SU-DHL-6 (cell line): ENCODE measurements around the gene SSC5D.

Experiments
- H2AFZ ChIP-seq: fragments of 200-600 bp; sonication (generic); 2 replicates; pipeline ENCODE4 v1.6.1; 2014; ENCODE audit warnings: low read depth, mild to moderate bottlenecking, moderate library complexity, mixed read lengths, antibody characterized with exemption, low read length; ENCODE audit not compliant: severe bottlenecking
- H3F3A ChIP-seq: fragments of 200-600 bp; shearing (Covaris generic); 2 replicates; pipeline ENCODE4 v1.6.0; 2016; ENCODE audit warnings: antibody characterized with exemption, mild to moderate bottlenecking; ENCODE audit not compliant: insufficient read depth
- H3K27ac ChIP-seq: fragments of 200-600 bp; sonication (generic); 2 replicates; pipeline ENCODE4 v1.5.1; 2016; ENCODE audit warnings: low read depth, mild to moderate bottlenecking, low read length, moderate library complexity, mixed read lengths
- H3K27me3 ChIP-seq: fragments of 200-600 bp; sonication (generic), shearing (Covaris generic); 2 replicates; pipeline ENCODE4 v1.6.0; 2014; ENCODE audit warnings: mild to moderate bottlenecking, low read length
- H3K36me3 ChIP-seq: fragments of 200-600 bp; sonication (generic); 2 replicates; pipeline ENCODE4 v1.6.1; 2014; ENCODE audit warnings: mild to moderate bottlenecking, low read length, mixed read lengths
- H3K4me2 ChIP-seq: fragments of 300-600, 200-600 bp; shearing (Covaris generic), sonication (generic); 2 replicates; pipeline ENCODE4 v1.6.0; 2014; ENCODE audit warnings: low read length, low read depth, mild to moderate bottlenecking; ENCODE audit not compliant: poor library complexity, severe bottlenecking
- H3K4me3 ChIP-seq: fragments of 200-600 bp; sonication (generic); 2 replicates; pipeline ENCODE4 v1.5.1; 2014; ENCODE audit warnings: antibody characterized with exemption, low read length, mild to moderate bottlenecking, mixed read lengths; ENCODE audit not compliant: insufficient read depth, poor library complexity, severe bottlenecking
- H3K79me2 ChIP-seq: fragments of 200-600 bp; sonication (generic); 2 replicates; pipeline ENCODE4 v1.6.1; 2014; ENCODE audit warnings: mild to moderate bottlenecking, low read length, moderate library complexity; ENCODE audit not compliant: insufficient read depth
- H3K9ac ChIP-seq: fragments of 200-600 bp; sonication (generic); 2 replicates; pipeline ENCODE4 v1.7.0; 2014; ENCODE audit warnings: mild to moderate bottlenecking, low read length
- H3K9me2 ChIP-seq: fragments of 200-600 bp; sonication (generic); replicated peaks from 2 replicates; pipeline ENCODE4 v1.6.1; 2014; ENCODE audit warnings: low read length; ENCODE audit not compliant: insufficient read depth
- H3K9me3 ChIP-seq: fragments of 200-600 bp; sonication (generic); 2 replicates; pipeline ENCODE4 v1.6.1; 2014; ENCODE audit warnings: low read length, mixed read lengths; ENCODE audit not compliant: insufficient read depth
- H4K20me1 ChIP-seq: fragments of 200-600 bp; sonication (generic); 2 replicates; pipeline ENCODE4 v1.6.1; 2014; ENCODE audit warnings: low read depth, mild to moderate bottlenecking, antibody characterized with exemption, low read length, moderate library complexity, mixed read lengths
- EZH2phosphoT487 ChIP-seq: fragments of 200-600 bp; sonication (generic), shearing (Covaris generic); conservative IDR thresholded peaks from 2 replicates; pipeline ENCODE4 v1.6.1; 2018; ENCODE audit warnings: mild to moderate bottlenecking, antibody characterized with exemption, low read length, moderate library complexity, mixed read lengths
- TF ChIP-seq, protein P1 (sequence below): fragments of 200-600 bp; sonication (generic); IDR thresholded peaks from one replicate; pipeline ENCODE4 v1.5.1; 2017; ENCODE audit warnings: antibody characterized with exemption, mild to moderate bottlenecking, low read length, moderate library complexity; ENCODE audit not compliant: insufficient read depth, poor library complexity, severe bottlenecking

Gene SSC5D

DNA sequence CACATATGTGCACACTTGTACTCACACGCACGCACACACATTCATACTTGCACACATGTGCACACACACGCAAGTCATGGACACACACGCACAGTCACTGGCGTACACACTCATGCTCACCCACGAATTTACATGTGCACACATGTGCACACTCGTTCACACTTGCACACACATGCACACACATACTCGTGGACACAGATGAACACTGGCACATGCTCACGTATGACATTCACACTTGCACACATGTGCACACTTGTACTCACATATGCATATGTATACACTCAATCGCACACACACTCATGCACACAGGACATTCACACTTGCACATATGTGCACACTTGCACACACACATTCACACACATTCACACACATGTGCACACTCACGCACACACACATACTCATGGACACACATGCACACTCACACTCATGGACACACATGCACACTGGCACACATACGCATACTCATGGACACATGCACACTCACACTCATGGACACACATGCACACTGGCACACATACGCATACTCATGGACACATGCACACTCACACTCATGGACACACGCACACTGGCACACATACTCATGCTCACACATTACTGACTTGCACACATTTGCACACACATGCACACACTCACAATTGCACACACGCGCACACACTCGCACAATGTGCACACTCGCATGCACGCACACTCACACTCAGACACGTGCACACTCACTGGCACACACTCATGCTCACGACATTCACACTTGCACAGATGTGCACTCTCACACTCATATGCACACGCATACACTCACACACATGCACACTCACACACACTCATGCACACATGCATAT is 39.2 kb downstream of the SSC5D start:
- Histone ChIP-seq H2AFZ (no peak overlapping the region), H3K9me2 (no peaks in the 10 kb centered on the region), H3K9ac (no peak overlapping the region), H3K27ac (no peak overlapping the region), H3K4me3 (no peak overlapping the region), H3K36me3 (no peaks in the 10 kb centered on the region), H3K79me2 (no peaks in the 10 kb centered on the region), H3K4me2 (no peak overlapping the region), H3K27me3 (no peaks in the 10 kb centered on the region), H3F3A (no peaks in the 10 kb centered on the region), H3K9me3 (no peaks in the 10 kb centered on the region), H4K20me1 (no peaks in the 10 kb centered on the region)
- TF ChIP-seq, protein P1, sequence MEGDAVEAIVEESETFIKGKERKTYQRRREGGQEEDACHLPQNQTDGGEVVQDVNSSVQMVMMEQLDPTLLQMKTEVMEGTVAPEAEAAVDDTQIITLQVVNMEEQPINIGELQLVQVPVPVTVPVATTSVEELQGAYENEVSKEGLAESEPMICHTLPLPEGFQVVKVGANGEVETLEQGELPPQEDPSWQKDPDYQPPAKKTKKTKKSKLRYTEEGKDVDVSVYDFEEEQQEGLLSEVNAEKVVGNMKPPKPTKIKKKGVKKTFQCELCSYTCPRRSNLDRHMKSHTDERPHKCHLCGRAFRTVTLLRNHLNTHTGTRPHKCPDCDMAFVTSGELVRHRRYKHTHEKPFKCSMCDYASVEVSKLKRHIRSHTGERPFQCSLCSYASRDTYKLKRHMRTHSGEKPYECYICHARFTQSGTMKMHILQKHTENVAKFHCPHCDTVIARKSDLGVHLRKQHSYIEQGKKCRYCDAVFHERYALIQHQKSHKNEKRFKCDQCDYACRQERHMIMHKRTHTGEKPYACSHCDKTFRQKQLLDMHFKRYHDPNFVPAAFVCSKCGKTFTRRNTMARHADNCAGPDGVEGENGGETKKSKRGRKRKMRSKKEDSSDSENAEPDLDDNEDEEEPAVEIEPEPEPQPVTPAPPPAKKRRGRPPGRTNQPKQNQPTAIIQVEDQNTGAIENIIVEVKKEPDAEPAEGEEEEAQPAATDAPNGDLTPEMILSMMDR: no peak
- no peak for TF ChIP-seq EZH2phosphoT487

DNA sequence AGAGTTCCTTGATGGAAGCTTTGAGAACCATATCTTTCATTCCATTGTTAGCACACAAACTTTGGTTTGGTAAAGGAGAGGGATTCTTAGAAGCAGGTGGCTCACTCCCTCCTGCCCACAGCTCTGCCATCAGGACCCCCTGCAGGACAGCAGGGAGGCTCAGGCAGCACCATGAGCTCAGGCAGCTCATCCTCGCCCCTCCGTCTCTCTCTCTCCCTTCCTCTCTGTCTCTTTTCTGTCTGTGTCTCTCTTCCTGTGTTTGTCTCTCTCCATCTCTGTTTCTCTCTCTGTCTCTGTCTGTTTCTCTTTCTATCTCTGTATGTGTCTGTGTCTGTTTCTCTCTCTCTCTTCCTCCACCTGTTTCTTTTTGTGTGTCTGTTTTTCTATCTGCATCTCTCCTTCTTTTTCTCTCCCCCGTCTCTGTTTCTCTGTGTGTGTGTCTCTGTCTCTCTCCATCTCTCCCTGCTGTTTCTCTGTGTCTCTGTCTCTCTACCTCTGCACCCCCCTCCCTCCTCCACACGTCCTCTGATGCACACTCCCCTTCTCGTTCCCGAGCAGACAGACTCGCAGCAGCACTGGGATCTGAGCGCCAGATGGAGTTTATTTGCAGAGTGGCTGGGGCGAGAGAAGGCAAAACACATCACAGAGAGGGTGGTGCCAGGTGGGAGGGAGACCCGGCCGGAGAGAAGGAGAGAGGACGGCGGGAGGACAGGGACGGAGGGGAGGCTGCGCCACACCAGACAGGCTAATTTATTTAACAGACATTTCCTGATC is 40.0 kb downstream of the SSC5D start:
- H2AFZ ChIP-seq: no peak overlapping the region
- no peak overlapping the region for H3K4me2 ChIP-seq
- no peak overlapping the region for H3K27ac ChIP-seq

DNA sequence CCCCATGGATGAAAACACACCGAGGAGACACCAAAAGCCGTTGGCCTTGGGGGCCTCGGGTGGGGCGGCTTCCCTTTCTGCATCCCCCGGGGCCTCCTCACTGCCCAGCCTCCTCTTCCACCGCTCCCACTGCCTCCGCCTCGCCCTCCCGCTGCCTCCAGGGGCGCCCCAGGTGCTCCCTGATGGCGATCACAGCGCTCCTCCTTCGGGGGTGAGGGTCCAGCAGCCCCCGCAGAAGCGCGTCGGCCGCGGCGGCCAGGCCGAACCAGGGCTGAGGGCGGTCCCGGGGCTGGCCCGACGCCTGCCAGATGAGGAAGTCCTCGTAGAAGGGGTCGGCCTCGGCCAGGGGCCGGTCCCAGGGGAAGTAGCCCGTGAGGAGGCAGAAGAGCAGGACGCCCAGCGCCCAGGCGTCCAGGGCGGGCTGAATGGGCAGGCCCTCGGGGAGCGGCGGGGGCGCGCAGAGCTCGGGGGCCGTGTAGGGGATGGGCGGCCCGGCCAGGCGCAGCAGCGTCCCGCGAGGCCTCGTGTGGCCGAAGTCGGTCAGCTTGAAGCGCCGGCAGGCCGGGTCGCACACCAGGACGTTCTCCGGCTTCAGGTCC is 41.5 kb downstream of the SSC5D start:
- Histone ChIP-seq H3K79me2 (no peaks in the 10 kb centered on the region), H3F3A (no peaks in the 10 kb centered on the region), H4K20me1 (no peaks in the 10 kb centered on the region), H3K27me3 (no peaks in the 10 kb centered on the region), H3K4me2 (no peak overlapping the region), H3K9me3 (no peaks in the 10 kb centered on the region), H3K27ac (no peak overlapping the region), H3K9ac (no peak overlapping the region), H3K36me3 (no peaks in the 10 kb centered on the region), H2AFZ (no peak overlapping the region), H3K9me2 (no peaks in the 10 kb centered on the region), H3K4me3 (no peak overlapping the region)
- no peak for TF ChIP-seq EZH2phosphoT487
- TF ChIP-seq, protein P1: no peak

More for the DNA sequence above, 40.0 kb downstream of the SSC5D start:
- H3K36me3 ChIP-seq: no peaks in the 10 kb centered on the region
- H3K79me2 ChIP-seq: no peaks in the 10 kb centered on the region
- no peaks in the 10 kb centered on the region for H3K9me2 ChIP-seq
- H3K4me3 ChIP-seq: no peak overlapping the region
- H3F3A ChIP-seq: no peaks in the 10 kb centered on the region
- no peak for TF ChIP-seq EZH2phosphoT487
- TF ChIP-seq, protein P1: no peak
- H3K9me3 ChIP-seq: no peaks in the 10 kb centered on the region
- H4K20me1 ChIP-seq: no peaks in the 10 kb centered on the region
- no peaks in the 10 kb centered on the region for H3K27me3 ChIP-seq
- H3K9ac ChIP-seq: no peak overlapping the region
